HFFc6 (cell line): ENCODE measurements around the gene PRUNE2. TPM values are rescaled to one million over a fixed set of nuclear protein-coding genes. Genes with fewer than 3 reads are reported as not detected.

Experiments used
- DNase-seq: peaks from one replicate; pipeline ENCODE4 v3.0.0-alpha.2; 2018
- H3K27ac Mint-ChIP-seq: 2 replicates; pipeline ENCODE4 v1.8.0; 2020; ENCODE audit warnings: mild to moderate bottlenecking, mixed read lengths
- H3K27me3 Mint-ChIP-seq: 2 replicates; pipeline ENCODE4 v1.8.0; 2021; ENCODE audit warnings: mild to moderate bottlenecking, moderate library complexity, mixed read lengths; ENCODE audit not compliant: insufficient read depth
- H3K36me3 Mint-ChIP-seq: 2 replicates; pipeline ENCODE4 v1.8.0; 2021; ENCODE audit warnings: low read depth, mixed read lengths
- H3K4me1 Mint-ChIP-seq: 2 replicates; pipeline ENCODE4 v1.8.0; 2020; ENCODE audit warnings: low read depth, mixed read lengths
- H3K4me3 Mint-ChIP-seq: 2 replicates; pipeline ENCODE4 v1.8.0; 2020; ENCODE audit warnings: mild to moderate bottlenecking, moderate library complexity, mixed read lengths
- H3K9me3 Mint-ChIP-seq: 2 replicates; pipeline ENCODE4 v1.8.0; 2020; ENCODE audit warnings: mild to moderate bottlenecking, mixed read lengths
- total RNA-seq, 6 experiments: library from RNA; stranded (reverse); fragmentation: NEBNext Ultra II Directional; extraction: Animal tissue kit (Norgen Biotek cat#: 25700); gene quantifications; 2 replicates in 1 of 6; 3 replicates in 5 of 6; pipeline ENCODE4 v1.2.3, GENCODE V29; 2021
- TF ChIP-seq, protein P1 (sequence below): fragments of 200-600 bp; sonication (generic); IDR thresholded peaks from 2 replicates; pipeline ENCODE4 v1.5.0; 2021; ENCODE audit warnings: antibody characterized with exemption, mild to moderate bottlenecking

The PRUNE2 gene
- total RNA-seq, 6 experiments from 2014 or later, result 0.02 to 0.29 (median 0.16) TPM; not detected in 2

DNA sequence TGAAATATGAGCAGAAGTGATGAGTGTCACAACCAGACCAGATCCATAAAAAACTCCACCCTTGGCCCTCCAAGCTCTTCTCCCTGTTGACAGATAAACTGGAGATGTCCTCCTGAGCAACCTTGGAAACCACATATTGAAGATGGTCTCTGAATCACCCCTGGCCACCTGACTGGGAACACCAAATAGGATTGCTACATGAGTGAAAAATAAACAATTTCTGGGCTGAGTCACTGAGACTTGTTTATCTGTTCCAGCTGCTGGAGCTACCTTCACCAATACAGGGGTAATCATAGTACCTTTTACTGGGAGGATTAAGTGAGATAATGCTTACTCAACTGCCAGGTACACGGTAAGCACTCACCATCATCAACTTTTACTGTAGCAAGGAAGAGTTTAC, 88.4 kb downstream of the PRUNE2 start:
- peak overlapping the region; percentile 87 for H3K27ac Mint-ChIP-seq

DNA sequence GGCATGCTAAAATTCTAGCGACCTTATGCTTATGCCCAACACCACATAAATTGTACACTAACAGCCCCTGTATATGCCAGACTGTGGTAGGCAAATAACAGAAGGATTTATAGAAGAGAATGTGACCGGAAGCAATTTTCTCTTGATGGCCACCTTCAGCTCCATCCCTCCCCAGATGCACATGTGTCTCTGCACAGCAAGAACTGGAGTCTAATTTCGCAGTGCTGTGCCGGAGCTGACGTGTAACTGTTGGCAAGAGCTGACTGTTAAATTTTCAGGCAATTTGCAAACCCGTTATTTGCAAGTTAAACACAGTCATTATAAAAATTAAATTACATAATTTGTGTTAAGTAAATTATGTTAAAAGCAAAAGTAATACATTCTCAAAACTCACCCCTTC, 93.3 kb downstream of the PRUNE2 start:
- H3K4me1 Mint-ChIP-seq, result peaks cover 11% of the 10 kb centered on the region
- peaks cover 10% of the 10 kb centered on the region; the same call in 1 of the 2 replicates for H3K27me3 Mint-ChIP-seq
- no peaks in the 10 kb centered on the region for H3K9me3 Mint-ChIP-seq
- H3K27ac Mint-ChIP-seq, result no peak overlapping the region
- TF ChIP-seq, protein P1, sequence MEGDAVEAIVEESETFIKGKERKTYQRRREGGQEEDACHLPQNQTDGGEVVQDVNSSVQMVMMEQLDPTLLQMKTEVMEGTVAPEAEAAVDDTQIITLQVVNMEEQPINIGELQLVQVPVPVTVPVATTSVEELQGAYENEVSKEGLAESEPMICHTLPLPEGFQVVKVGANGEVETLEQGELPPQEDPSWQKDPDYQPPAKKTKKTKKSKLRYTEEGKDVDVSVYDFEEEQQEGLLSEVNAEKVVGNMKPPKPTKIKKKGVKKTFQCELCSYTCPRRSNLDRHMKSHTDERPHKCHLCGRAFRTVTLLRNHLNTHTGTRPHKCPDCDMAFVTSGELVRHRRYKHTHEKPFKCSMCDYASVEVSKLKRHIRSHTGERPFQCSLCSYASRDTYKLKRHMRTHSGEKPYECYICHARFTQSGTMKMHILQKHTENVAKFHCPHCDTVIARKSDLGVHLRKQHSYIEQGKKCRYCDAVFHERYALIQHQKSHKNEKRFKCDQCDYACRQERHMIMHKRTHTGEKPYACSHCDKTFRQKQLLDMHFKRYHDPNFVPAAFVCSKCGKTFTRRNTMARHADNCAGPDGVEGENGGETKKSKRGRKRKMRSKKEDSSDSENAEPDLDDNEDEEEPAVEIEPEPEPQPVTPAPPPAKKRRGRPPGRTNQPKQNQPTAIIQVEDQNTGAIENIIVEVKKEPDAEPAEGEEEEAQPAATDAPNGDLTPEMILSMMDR, result no peak
- DNase-seq, result no peak
- no peaks in the 10 kb centered on the region for H3K36me3 Mint-ChIP-seq
- no peak overlapping the region for H3K4me3 Mint-ChIP-seq

More for the DNA sequence above, 88.4 kb downstream of the PRUNE2 start:
- TF ChIP-seq, protein P1, result no peak
- H3K9me3 Mint-ChIP-seq, result no peaks in the 10 kb centered on the region
- no peaks in the 10 kb centered on the region for H3K36me3 Mint-ChIP-seq
- 0 out of 2 replicates have a peak, but pooled peaks cover 7% of the 10 kb centered on the region for H3K27me3 Mint-ChIP-seq
- DNase-seq, result peak; percentile 82
- peak overlapping the region; percentile 20; the same call in 1 of the 2 replicates for H3K4me3 Mint-ChIP-seq
- H3K4me1 Mint-ChIP-seq, result peaks cover 30% of the 10 kb centered on the region

DNA sequence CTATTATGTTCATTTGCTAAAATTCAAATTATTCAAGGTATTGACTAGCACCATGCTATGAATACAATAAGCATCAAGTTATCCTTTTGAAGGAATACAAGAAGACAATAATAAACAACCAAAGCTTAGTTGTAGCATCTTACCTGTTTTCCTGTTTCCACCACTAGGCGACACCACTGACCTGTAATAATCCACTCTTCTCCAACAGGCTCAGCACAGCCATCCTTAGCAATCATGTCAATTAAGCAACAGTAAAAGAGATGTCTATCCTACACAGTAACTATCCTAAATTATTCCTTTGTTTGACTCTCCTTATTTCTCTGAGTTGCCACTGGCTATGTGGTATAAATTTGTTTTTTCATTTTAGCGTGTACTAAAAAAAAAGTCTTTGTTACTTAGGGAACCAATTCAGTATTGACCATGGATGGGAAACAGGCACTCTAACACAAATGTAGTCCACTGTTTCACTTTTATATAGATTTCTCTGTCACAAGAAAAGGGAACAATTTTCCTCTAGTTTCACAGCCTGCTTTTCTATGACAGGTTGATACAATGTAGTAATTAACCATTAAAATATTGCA, 95.4 kb downstream of the PRUNE2 start:
- Mint-ChIP-seq H3K4me1 (no peaks in the 10 kb centered on the region; the same call in 1 of the 2 replicates), H3K27ac (no peak overlapping the region), H3K27me3 (peaks cover 15% of the 10 kb centered on the region), H3K4me3 (no peak overlapping the region), H3K36me3 (no peaks in the 10 kb centered on the region), H3K9me3 (no peaks in the 10 kb centered on the region)
- TF ChIP-seq, protein P1, result peak; percentile 96
- DNase-seq, result peak; percentile 51

DNA sequence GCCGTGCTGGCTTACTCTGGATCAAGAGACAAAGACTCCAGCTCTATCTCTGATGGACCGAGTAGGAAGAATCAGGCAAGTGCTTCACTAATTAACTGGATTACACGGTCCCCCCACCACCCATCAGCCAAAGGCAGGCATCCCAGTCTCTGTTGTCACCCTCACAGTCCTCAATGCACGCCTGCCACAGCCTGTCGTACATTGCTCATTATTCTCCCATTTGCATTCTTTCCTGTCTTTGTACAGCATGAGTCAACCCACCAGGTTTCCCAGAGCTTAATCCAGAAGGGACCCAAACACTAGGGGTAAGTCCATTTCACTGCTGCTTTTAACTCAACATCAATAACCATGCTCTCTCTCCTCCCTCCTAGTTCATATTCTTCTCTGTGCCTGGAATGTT, 97.3 kb downstream of the PRUNE2 start:
- Mint-ChIP-seq H3K27me3 (peaks cover 24% of the 10 kb centered on the region), H3K27ac (no peak overlapping the region), H3K36me3 (no peaks in the 10 kb centered on the region), H3K9me3 (no peaks in the 10 kb centered on the region), H3K4me3 (no peak overlapping the region), H3K4me1 (no peaks in the 10 kb centered on the region; the same call in 1 of the 2 replicates)
- TF ChIP-seq, protein P1, result no peak
- DNase-seq, result no peak

DNA sequence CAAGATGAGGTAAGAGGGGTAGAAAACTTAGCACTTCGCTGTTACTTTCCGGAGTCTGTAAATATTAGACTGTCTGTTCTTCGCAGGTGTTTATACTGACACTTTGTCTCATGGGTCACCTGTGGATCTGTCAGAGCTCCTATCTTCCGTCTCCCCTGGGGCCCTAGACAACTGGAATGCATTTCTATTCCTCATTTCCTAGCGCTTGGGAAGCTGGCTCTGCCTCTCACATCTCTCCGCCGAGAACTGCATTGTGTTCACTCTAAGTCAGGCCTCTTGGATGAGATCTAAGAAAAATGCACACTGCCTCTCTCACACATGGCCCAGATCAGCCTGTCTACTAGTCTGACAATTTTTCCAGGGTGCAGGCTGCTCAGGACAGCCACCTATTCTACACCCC, 102.2 kb downstream of the PRUNE2 start:
- Mint-ChIP-seq H3K27ac (no peak overlapping the region), H3K4me1 (no peaks in the 10 kb centered on the region; the same call in 1 of the 2 replicates), H3K4me3 (no peak overlapping the region), H3K27me3 (peaks cover 21% of the 10 kb centered on the region), H3K36me3 (no peaks in the 10 kb centered on the region), H3K9me3 (no peaks in the 10 kb centered on the region)
- TF ChIP-seq, protein P1, result no peak
- no peak for DNase-seq
